ENCODE measurements around the gene KMT2E. TPM values are rescaled to one million over a fixed set of nuclear protein-coding genes. Genes with fewer than 3 reads are reported as not detected.

The KMT2E gene
- total and polyA plus RNA-seq, 2 donors (not counting 3 experiments of a cell fraction or from before 2014, with no cell fraction given): 19.0 to 74.8 TPM

- ChIA-PET POLR2A (interaction anchor here (0.7 kb wide), 1 partner anchor 528 kb away, joined by 8 read pairs; no protein-coding TSS in a partner anchor), CTCF (interaction anchor here (1.8 to 11.5 kb wide), 2 partner anchors 16 to 47 kb away, joined by 5 to 113 read pairs; no protein-coding TSS in a partner anchor)
- Histone ChIP-seq H3K4me2 (ENCODE audit: insufficient read depth, low read length) (no peak overlapping the region), H3K79me2 (ENCODE audit: control insufficient read depth, insufficient read depth, low read length) (no peaks in the 10 kb centered on the region), H3K9me3 (replicated peaks; ENCODE audit: control insufficient read depth, insufficient read depth, low read length) (no peaks in the 10 kb centered on the region), H3K27me3 (ENCODE audit: control insufficient read depth in 2 of 2, insufficient read depth in 2 of 2, low read length in 2 of 2) (no peaks in the 10 kb centered on the region), H3K27ac (ENCODE audit: insufficient read depth, low read depth, low read length) (no peak overlapping the region), H3K4me3 (replicated peaks in 1 of 3; ENCODE audit: insufficient read depth in 1 of 3, low read depth in 1 of 3, low read length in 3 of 3) (no peak overlapping the region), H3K4me1 (ENCODE audit: control insufficient read depth, extremely low read depth, insufficient read depth, low read length) (peaks cover 26% of the 10 kb centered on the region), H3K36me3 (ENCODE audit: control insufficient read depth in 2 of 2, extremely low read depth in 1 of 2, insufficient read depth in 2 of 2, low read length in 2 of 2) (no peaks in the 10 kb centered on the region), H2AFZ (ENCODE audit: low read depth, low read length) (no peak overlapping the region), H3K9ac (replicated peaks; ENCODE audit: extremely low read depth, insufficient read depth, low read length) (no peak overlapping the region), H3K9me1 (replicated peaks; ENCODE audit: control insufficient read depth, extremely low read depth, insufficient read depth, low read length) (no peaks in the 10 kb centered on the region), H4K20me1 (replicated peaks; ENCODE audit: control insufficient read depth, extremely low read depth, insufficient read depth, low read length) (no peaks in the 10 kb centered on the region)
- intact Hi-C loops (cut with micrococcal nuclease): no loop called here
- TF ChIP-seq MYC (IDR thresholded peaks at IDR 0.05; ENCODE audit: low read depth, low read length) (no peak), POLR2A (IDR thresholded peaks at IDR 0.05; ENCODE audit: low read depth, low read length) (no peak)
- no TSS peak for BruUV-seq (replicated peaks)
- dilution Hi-C loops (cut with MboI; ENCODE audit: extremely low pct_ligation_motif_present, low sequenced_read_pairs): no loop called here
- FAIRE-seq (no peak), DNase-seq (ENCODE audit: low read depth, low spot score) (no peak)
Measured at GRCh38 chr7:104966022-104966421, 48.0 kb upstream of the KMT2E start.

GRCh38 chr7:104967088-104967487, 46.9 kb upstream of the KMT2E start:
- no peaks in the 10 kb centered on the region for H3K27me3 ChIP-seq (ENCODE audit: control insufficient read depth in 2 of 2, insufficient read depth in 2 of 2, low read length in 2 of 2)
- FAIRE-seq (no peak), DNase-seq (ENCODE audit: low read depth, low spot score) (no peak)
- H3K27ac ChIP-seq (ENCODE audit: insufficient read depth, low read depth, low read length): no peak overlapping the region
- H3K36me3 ChIP-seq (ENCODE audit: control insufficient read depth in 2 of 2, extremely low read depth in 1 of 2, insufficient read depth in 2 of 2, low read length in 2 of 2): no peaks in the 10 kb centered on the region
- H3K9me1 ChIP-seq (replicated peaks; ENCODE audit: control insufficient read depth, extremely low read depth, insufficient read depth, low read length): no peaks in the 10 kb centered on the region
- dilution Hi-C loops (cut with MboI; ENCODE audit: extremely low pct_ligation_motif_present, low sequenced_read_pairs): no loop called here
- intact Hi-C loops (cut with micrococcal nuclease): no loop called here
- CTCF ChIA-PET: interaction anchor here (1.0 to 11.5 kb wide), 3 partner anchors 13 to 49 kb away, joined by 3 to 113 read pairs (median 5); no protein-coding TSS in a partner anchor
- no peak overlapping the region for H2AFZ ChIP-seq (ENCODE audit: low read depth, low read length)
- POLR2A ChIA-PET: no interaction called here
- H3K9me3 ChIP-seq (replicated peaks; ENCODE audit: control insufficient read depth, insufficient read depth, low read length): no peaks in the 10 kb centered on the region
- H3K79me2 ChIP-seq (ENCODE audit: control insufficient read depth, insufficient read depth, low read length): no peaks in the 10 kb centered on the region
- BruUV-seq (replicated peaks): no TSS peak
- TF ChIP-seq, protein P1, sequence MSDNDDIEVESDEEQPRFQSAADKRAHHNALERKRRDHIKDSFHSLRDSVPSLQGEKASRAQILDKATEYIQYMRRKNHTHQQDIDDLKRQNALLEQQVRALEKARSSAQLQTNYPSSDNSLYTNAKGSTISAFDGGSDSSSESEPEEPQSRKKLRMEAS (IDR thresholded peaks at IDR 0.05; ENCODE audit: insufficient read depth, insufficient read length): no peak
- TF ChIP-seq GATA2 (IDR thresholded peaks at IDR 0.05; ENCODE audit: insufficient read depth, insufficient read length, low read depth, low read length): no peak
- TF ChIP-seq MYC (IDR thresholded peaks at IDR 0.05; ENCODE audit: low read depth, low read length): no peak
- no peak for TF ChIP-seq EZH2 (IDR thresholded peaks at IDR 0.05; ENCODE audit: borderline replicate concordance, low read depth, low read length, severe bottlenecking)
- TF ChIP-seq POLR2A (IDR thresholded peaks at IDR 0.05; ENCODE audit: low read depth, low read length): no peak
- TF ChIP-seq JUN (IDR thresholded peaks at IDR 0.05; ENCODE audit: borderline replicate concordance, insufficient read depth, insufficient read length, low read depth): no peak
- no peak for TF ChIP-seq FOS (IDR thresholded peaks at IDR 0.05; ENCODE audit: borderline replicate concordance, insufficient read depth, low read length)
- TF ChIP-seq CTCF (IDR thresholded peaks at IDR 0.05; ENCODE audit: extremely low read depth in 1 of 2, insufficient read depth in 1 of 2, low read depth in 1 of 2, low read length in 2 of 2): no peak
- TF ChIP-seq POLR2AphosphoS5 (IDR thresholded peaks at IDR 0.05; ENCODE audit: insufficient read depth, low read depth, low read length): no peak
- peaks cover 33% of the 10 kb centered on the region for H3K4me1 ChIP-seq (ENCODE audit: control insufficient read depth, extremely low read depth, insufficient read depth, low read length)
- H3K4me3 ChIP-seq (replicated peaks in 1 of 3; ENCODE audit: insufficient read depth in 1 of 3, low read depth in 1 of 3, low read length in 3 of 3): no peak overlapping the region
- H3K4me2 ChIP-seq (ENCODE audit: insufficient read depth, low read length): no peak overlapping the region
- H3K9ac ChIP-seq (replicated peaks; ENCODE audit: extremely low read depth, insufficient read depth, low read length): no peak overlapping the region
- no peaks in the 10 kb centered on the region for H4K20me1 ChIP-seq (replicated peaks; ENCODE audit: control insufficient read depth, extremely low read depth, insufficient read depth, low read length)

Data from endothelial cell of umbilical vein (primary cell).